T-helper 1 cell (primary cell): Measurements from ENCODE around the gene RBM15.

Source experiments
- DNase-seq, 5 donors: peaks; one replicate each; pipeline ENCODE4 v3.0.0-alpha.2; 2012 to 2020

RBM15 gene

GRCh38 chr1:110356379-110356778, 17.2 kb downstream of the RBM15 start:
- DNase-seq, result no peak

- no peak for DNase-seq
These were observed 21.3 kb downstream of the RBM15 start for GRCh38 chr1:110360431-110360830.

- DNase-seq, result no peak
These were observed 22.7 kb downstream of the RBM15 start for GRCh38 chr1:110361856-110362255.

- DNase-seq, result no peak
These were observed 25.0 kb downstream of the RBM15 start for GRCh38 chr1:110364221-110364620.

GRCh38 chr1:110370827-110371226, 31.6 kb downstream of the RBM15 start:
- peak in 1 of 5 donors; percentile 15 for DNase-seq

GRCh38 chr1:110375490-110375889, 36.3 kb downstream of the RBM15 start:
- no peak for DNase-seq

GRCh38 chr1:110380672-110381283, 41.6 kb downstream of the RBM15 start:
- DNase-seq, result no peak

- peak in 1 of 5 donors; percentile 3 for DNase-seq
These were observed 44.2 kb downstream of the RBM15 start for GRCh38 chr1:110383251-110383990.

GRCh38 chr1:110384581-110385321, 45.6 kb downstream of the RBM15 start:
- no peak for DNase-seq

GRCh38 chr1:110385369-110385768, 46.2 kb downstream of the RBM15 start:
- DNase-seq, result no peak

- peak in 1 of 5 donors; percentile 8 for DNase-seq
These were observed 48.0 kb downstream of the RBM15 start for GRCh38 chr1:110387048-110387754.

GRCh38 chr1:110390096-110390495, 50.9 kb downstream of the RBM15 start:
- DNase-seq, result no peak

GRCh38 chr1:110390692-110391245, 51.6 kb downstream of the RBM15 start, which contains the start of gene SLC16A4:
Gene SLC16A4, minus strand, starts transcription at chr1:110391026. Its CDS starts 1,703 bp downstream, at chr1:110389323.
- DNase-seq, result no peak

GRCh38 chr1:110393286-110393685, 54.1 kb downstream of the RBM15 start:
- no peak for DNase-seq

GRCh38 chr1:110393691-110394492, 54.7 kb downstream of the RBM15 start:
- no peak for DNase-seq

GRCh38 chr1:110394493-110394820, 55.3 kb downstream of the RBM15 start:
- no peak for DNase-seq
